ENCODE results near the gene PALMD.

Gene PALMD

DNA sequence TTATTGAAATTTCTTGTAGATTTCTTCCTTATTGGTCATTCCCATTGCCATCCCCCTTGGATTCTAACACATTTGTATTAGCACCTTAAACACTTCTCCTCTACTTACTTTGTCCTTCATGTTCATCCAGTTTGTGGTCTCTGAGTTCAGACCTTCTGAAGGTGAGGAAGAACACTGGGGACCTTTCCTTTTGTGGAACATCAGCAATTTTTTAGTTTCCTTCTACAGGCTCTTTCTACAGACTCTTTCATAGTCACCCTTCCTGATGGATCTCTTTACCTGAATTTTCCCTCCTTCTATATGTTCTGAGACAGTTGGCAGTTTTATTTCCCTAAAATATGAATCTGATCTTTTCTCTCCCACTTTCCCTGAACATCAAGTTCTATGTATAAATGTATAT is 4.4 kb upstream of the PALMD start:
- Histone ChIP-seq H3K36me3 (ENCODE audit: control insufficient read depth, low read length) (no peaks in the 10 kb centered on the region), H3K27me3 (ENCODE audit: control insufficient read depth, low read length) (no peaks in the 10 kb centered on the region), H3K27ac (ENCODE audit: low read depth, low read length) (no peak overlapping the region)

DNA sequence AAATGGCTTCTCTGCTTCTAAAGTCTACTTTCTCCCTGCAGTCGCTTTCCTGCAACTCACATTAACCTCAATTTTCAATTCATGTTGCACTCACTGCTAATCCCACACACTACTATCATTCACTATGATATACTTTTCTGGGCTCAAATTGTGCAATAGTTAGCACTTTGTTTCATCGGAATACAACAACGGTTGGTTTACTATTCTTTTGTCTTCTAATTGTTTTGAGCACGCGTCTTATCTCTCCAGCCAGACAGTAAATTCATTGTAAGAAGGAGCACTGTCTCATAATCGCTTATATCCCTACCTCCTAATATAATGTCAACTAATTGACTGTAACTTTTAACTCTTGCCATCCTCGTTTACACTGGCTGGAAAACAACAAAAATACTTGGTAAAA is 3.9 kb upstream of the PALMD start:
- no peaks in the 10 kb centered on the region for H3K9me3 ChIP-seq (ENCODE audit: control insufficient read depth, insufficient read depth, low read length)
- no peak overlapping the region for H3K27ac ChIP-seq (ENCODE audit: low read depth, low read length)
- H3K27me3 ChIP-seq (ENCODE audit: control insufficient read depth, low read length) = no peaks in the 10 kb centered on the region
- no peak overlapping the region for H3K4me2 ChIP-seq (ENCODE audit: low read length)
- no peaks in the 10 kb centered on the region for H3K36me3 ChIP-seq (ENCODE audit: control insufficient read depth, low read length)
- no peaks in the 10 kb centered on the region for H3F3A ChIP-seq (ENCODE audit: control insufficient read depth, insufficient read depth)
- no peak for TF ChIP-seq EZH2phosphoT487 (IDR thresholded peaks at IDR 0.05; ENCODE audit: borderline replicate concordance, low read length)
- TF ChIP-seq, protein P1, sequence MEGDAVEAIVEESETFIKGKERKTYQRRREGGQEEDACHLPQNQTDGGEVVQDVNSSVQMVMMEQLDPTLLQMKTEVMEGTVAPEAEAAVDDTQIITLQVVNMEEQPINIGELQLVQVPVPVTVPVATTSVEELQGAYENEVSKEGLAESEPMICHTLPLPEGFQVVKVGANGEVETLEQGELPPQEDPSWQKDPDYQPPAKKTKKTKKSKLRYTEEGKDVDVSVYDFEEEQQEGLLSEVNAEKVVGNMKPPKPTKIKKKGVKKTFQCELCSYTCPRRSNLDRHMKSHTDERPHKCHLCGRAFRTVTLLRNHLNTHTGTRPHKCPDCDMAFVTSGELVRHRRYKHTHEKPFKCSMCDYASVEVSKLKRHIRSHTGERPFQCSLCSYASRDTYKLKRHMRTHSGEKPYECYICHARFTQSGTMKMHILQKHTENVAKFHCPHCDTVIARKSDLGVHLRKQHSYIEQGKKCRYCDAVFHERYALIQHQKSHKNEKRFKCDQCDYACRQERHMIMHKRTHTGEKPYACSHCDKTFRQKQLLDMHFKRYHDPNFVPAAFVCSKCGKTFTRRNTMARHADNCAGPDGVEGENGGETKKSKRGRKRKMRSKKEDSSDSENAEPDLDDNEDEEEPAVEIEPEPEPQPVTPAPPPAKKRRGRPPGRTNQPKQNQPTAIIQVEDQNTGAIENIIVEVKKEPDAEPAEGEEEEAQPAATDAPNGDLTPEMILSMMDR (IDR thresholded peaks at IDR 0.05; ENCODE audit: low read depth, low read length, poor library complexity, severe bottlenecking) = no peak
- no peak overlapping the region for H3K4me3 ChIP-seq (ENCODE audit: low read length)
- H3K9me2 ChIP-seq (replicated peaks; ENCODE audit: control insufficient read depth, low read length) = no peaks in the 10 kb centered on the region
- H3K4me1 ChIP-seq (ENCODE audit: control insufficient read depth, low read length) = no peaks in the 10 kb centered on the region
- H4K20me1 ChIP-seq (ENCODE audit: control insufficient read depth, insufficient read depth, low read depth, low read length) = no peaks in the 10 kb centered on the region
- H3K79me2 ChIP-seq (ENCODE audit: control insufficient read depth, low read length) = no peaks in the 10 kb centered on the region

More for the DNA sequence above, 4.4 kb upstream of the PALMD start:
- Histone ChIP-seq H3K4me1 (ENCODE audit: control insufficient read depth, low read length) (no peaks in the 10 kb centered on the region), H4K20me1 (ENCODE audit: control insufficient read depth, insufficient read depth, low read depth, low read length) (no peaks in the 10 kb centered on the region), H3K9me2 (replicated peaks; ENCODE audit: control insufficient read depth, low read length) (no peaks in the 10 kb centered on the region), H3K9me3 (ENCODE audit: control insufficient read depth, insufficient read depth, low read length) (no peaks in the 10 kb centered on the region), H3K4me2 (ENCODE audit: low read length) (no peak overlapping the region), H3K4me3 (ENCODE audit: low read length) (no peak overlapping the region), H3K79me2 (ENCODE audit: control insufficient read depth, low read length) (no peaks in the 10 kb centered on the region), H3F3A (ENCODE audit: control insufficient read depth, insufficient read depth) (no peaks in the 10 kb centered on the region)
- no peak for TF ChIP-seq EZH2phosphoT487 (IDR thresholded peaks at IDR 0.05; ENCODE audit: borderline replicate concordance, low read length)
- TF ChIP-seq, protein P1 (IDR thresholded peaks at IDR 0.05; ENCODE audit: low read depth, low read length, poor library complexity, severe bottlenecking) = no peak

DNA sequence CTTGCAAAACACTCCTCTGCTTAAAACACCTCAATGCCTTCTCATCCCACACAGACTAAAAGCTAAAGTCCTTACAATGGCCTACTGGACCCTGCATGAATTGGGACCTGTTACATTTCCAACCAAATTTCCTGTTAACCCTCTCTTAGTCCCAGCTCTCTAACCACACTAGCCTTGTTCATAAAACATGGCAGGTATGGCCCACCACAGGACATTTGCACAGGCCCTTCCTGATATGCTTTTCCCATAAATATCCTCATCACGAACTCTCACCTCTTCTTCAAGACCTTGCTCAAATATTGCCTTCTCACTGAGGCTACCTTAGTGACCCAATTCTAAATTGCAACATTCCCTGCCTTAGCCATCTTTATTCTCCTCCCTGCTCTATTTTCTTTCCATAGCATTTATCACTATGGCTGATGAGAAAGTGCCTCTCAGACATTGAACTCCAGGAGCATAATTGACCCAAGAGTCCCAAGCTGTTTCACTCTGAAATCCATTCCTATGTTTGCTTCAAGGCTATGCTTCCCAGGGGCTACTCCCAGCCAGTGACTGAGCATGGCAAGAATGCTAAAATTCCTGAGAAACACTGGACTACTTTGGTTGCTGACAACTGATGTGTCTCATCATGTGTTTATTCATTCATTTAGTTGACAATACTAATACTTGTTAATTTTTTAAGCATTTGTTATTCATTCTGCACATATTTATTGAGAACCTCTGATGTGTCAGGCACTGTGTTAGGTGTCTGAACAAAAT is 2.7 kb upstream of the PALMD start:
- H3K79me2 ChIP-seq (ENCODE audit: control insufficient read depth, low read length) = no peaks in the 10 kb centered on the region
- H4K20me1 ChIP-seq (ENCODE audit: control insufficient read depth, insufficient read depth, low read depth, low read length) = no peaks in the 10 kb centered on the region
- no peak overlapping the region for H3K4me3 ChIP-seq (ENCODE audit: low read length)
- no peaks in the 10 kb centered on the region for H3K9me3 ChIP-seq (ENCODE audit: control insufficient read depth, insufficient read depth, low read length)
- H3K36me3 ChIP-seq (ENCODE audit: control insufficient read depth, low read length) = no peaks in the 10 kb centered on the region
- H3K27ac ChIP-seq (ENCODE audit: low read depth, low read length) = no peak overlapping the region
- peaks cover 2% of the 10 kb centered on the region; the same call in 1 of the 2 replicates for H3K27me3 ChIP-seq (ENCODE audit: control insufficient read depth, low read length)
- TF ChIP-seq, protein P1 (IDR thresholded peaks at IDR 0.05; ENCODE audit: low read depth, low read length, poor library complexity, severe bottlenecking) = no peak
- TF ChIP-seq EZH2phosphoT487 (IDR thresholded peaks at IDR 0.05; ENCODE audit: borderline replicate concordance, low read length) = no peak
- no peaks in the 10 kb centered on the region for H3K9me2 ChIP-seq (replicated peaks; ENCODE audit: control insufficient read depth, low read length)
- no peaks in the 10 kb centered on the region for H3F3A ChIP-seq (ENCODE audit: control insufficient read depth, insufficient read depth)
- no peak overlapping the region for H3K4me2 ChIP-seq (ENCODE audit: low read length)
- H3K4me1 ChIP-seq (ENCODE audit: control insufficient read depth, low read length) = no peaks in the 10 kb centered on the region
